Activated CD4-positive, alpha-beta T cell treated with anti-CD3 and anti-CD28 coated beads, Interleukin-2, amount 50 U/mL, for 4 hours (primary cell): ENCODE data around the gene PLEKHJ1.

ENCODE experiments used
- DNase-seq, 2 experiments: peaks; one replicate each; pipeline ENCODE4 v3.0.0-alpha.2; 2020

The PLEKHJ1 gene

DNA sequence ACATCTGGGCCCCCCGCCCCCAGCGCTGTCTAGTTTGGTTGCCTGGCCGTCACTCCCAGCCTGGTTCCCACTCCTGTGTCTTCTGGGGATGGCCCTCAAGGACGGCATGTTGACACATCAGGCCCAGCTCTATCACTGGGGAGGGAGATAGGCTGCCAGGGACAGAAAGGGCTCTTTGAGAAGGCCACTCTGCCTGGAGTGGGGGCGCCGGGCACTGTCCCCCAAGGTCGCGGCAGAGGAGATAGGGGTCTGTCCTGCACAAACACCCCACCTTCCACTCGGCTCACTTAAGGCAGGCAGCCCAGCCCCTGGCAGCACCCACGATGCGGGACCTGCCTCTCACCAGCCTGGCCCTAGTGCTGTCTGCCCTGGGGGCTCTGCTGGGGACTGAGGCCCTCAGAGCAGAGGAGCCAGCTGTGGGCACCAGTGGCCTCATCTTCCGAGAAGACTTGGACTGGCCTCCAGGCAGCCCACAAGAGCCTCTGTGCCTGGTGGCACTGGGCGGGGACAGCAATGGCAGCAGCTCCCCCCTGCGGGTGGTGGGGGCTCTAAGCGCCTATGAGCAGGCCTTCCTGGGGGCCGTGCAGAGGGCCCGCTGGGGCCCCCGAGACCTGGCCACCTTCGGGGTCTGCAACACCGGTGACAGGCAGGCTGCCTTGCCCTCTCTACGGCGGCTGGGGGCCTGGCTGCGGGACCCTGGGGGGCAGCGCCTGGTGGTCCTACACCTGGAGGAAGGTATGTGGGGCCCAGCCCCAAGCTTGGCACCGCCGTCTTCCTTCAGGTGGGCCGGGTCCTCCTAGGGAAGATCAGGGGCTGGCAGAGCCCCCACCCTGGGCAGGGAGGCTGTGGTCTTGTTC lies 13.1 kb upstream of the PLEKHJ1 start, which contains the start of gene AMH:
TSS of gene AMH (plus strand) at position 314 of the 857 bp plus-strand sequence. CDS start at position 324, 10 bp downstream.
- no peak for DNase-seq

DNA sequence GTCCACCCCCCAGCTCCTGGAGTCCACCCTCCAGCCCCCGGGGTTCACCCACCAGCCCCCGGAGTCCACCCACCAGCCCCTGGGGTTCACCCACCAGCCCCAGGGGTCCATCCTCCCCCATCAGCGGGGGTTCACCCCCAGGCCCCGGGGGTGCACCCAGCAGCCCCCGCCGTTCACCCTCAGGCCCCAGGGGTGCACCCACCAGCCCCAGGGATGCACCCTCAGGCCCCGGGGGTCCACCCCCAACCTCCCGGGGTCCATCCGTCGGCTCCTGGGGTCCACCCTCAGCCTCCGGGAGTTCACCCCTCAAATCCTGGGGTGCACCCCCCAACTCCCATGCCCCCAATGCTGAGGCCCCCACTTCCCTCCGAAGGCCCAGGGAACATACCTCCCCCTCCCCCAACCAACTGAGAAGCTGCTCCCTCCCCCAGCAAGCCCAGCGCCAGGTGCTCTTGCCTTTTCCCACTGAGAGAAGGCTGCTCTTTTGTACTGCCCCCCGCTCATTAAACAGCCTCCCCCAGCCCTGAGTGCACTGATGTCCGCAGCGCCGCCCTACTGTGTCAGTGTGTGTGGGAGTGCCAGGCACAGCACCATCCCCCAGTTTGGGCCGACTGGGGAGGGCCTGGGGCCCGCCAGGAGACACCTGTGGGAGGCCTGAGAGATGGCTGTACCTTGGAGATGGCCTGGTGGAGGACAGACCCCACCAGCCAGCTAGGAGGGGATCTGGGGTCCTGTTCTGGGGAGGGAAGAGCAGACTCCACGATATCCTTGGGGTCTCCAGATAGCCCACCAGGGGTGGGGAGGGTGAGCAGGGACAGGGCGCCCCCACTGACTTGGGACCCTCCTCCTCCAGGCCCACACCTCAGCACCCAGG lies 12.2 kb upstream of the PLEKHJ1 start:
- no peak for DNase-seq

DNA sequence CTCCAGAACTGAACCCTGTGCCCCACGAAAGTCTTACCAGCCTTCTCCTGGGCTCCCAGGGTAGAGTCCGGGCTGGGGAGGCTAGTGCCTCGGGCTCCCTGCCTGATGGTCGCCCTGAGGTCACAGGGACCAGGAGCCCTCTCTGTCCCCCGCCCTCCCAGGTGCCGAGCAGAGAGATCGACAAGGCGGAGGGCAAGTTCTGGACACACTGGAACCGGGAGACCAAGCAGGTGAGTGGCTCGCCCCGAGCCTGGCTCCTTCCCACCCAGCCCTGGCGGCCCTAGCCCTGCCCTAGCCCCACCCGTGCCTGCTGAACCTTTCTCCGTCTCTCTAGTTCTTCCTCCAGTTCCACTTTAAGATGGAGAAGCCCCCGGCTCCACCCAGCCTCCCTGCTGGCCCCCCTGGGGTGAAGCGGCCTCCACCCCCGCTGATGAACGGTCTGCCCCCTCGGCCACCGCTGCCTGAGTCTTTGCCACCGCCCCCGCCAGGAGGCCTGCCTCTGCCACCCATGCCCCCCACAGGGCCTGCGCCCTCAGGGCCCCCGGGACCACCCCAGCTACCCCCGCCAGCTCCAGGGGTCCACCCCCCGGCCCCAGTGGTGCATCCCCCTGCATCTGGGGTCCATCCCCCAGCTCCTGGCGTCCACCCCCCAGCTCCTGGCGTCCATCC lies 11.4 kb upstream of the PLEKHJ1 start:
- no peak for DNase-seq

DNA sequence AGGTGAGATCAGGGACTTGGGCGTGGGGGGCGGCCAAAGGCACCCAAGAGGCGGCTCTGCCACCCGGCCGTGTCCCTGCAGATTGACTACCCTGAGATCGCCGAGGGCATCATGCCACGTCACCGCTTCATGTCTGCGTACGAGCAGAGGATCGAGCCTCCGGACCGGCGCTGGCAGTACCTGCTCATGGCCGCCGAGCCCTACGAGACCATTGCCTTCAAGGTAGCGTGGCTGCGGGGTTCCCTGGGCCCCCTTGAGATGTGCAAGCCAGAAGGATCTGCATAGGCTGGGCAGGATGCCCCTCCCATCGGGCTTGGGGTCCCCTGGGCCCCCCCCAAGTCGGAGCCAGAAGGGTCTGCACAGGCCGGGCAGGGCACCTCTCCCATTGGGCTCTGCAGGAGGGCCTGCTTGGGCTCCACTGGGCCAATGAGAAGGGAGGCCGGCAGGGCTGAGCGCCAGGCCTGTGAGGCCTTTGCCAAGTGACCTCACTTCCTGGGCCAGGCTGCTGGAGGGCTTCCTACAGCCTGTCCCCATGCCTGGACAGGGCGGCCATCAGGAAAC lies 10.8 kb upstream of the PLEKHJ1 start:
- DNase-seq = no peak

DNA sequence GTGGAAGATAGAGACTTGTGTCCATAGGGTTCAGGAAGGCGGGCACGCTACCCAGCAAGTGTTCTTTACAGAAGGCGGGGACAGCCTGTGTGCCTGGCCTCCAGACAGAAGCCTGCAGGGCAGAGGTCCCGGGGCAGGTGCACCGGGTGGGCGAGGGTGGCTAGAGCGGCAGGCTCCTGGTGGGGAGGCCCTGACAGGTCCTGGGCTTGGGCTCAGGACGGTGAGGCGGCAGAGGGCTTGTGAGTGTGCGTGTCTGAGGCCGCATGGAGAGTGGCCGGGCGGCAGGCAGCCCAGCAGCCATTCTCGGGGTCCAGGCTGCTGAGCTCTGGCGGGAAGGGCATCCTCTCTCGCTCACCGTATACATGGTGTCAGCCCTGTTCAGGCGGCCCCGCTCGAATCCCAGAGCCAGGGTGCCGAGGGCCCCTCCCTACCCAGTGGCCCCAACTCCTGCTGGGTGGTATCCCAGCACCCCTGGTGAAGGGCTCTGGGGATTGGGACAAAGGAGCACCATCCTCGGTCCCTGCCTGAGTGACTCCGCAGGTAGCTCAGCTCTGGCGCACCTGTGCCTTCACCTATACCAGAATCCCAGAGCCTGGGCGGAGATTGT lies 10.0 kb upstream of the PLEKHJ1 start:
- DNase-seq = no peak

DNA sequence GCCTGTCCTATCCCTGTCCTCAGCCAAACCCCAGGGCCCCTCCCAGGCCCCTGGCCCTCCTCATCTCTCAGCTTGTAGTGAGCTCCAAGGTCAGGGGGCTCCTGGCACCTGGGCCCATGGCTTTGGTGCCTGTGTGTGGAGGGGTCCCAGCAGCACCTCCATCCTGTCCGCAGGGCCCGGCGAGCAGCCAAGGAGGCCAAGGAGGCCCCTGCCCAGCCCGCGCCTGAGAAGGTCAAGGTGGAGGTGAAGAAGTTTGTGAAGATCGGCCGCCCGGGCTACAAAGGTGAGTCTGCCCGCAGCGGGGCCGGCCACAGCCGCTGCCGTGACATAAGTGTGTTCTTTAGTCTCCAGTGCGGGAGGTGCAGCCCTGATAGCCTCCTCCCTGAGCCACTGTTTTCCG lies 9.1 kb upstream of the PLEKHJ1 start:
- DNase-seq = no peak

DNA sequence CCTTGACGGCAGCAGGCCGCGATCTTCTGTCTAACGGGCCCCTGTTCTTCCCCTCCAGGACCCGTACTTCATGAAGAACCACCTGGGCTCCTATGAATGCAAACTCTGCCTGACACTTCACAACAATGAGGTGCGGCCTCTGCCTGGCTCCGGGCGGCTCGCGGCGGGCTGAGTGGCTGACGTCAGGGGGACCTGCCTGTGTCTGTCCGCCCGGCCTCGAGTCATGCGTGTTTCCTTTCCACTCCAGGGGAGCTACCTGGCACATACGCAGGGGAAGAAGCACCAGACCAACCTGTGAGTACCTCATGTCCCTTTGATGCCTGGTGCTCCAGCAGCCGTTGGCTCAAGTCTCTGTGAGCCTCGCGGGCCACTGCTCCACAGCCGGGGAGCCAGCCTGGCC lies 8.4 kb upstream of the PLEKHJ1 start:
- DNase-seq = no peak

DNA sequence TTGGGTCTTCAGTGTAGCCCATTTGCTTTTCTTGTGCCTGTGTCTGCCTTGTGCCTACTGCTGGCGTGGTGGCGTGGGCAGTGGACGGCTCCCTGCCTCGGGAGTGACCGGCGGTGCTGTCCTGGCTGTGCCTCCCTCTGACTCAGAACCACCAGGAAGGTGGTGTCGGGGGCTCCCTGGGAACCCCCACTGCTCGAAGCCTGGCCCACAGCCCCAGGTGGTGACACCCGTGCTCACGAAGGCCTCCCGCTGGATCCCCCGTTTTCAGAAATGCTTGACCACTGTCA lies 7.9 kb upstream of the PLEKHJ1 start:
- no peak for DNase-seq

DNA sequence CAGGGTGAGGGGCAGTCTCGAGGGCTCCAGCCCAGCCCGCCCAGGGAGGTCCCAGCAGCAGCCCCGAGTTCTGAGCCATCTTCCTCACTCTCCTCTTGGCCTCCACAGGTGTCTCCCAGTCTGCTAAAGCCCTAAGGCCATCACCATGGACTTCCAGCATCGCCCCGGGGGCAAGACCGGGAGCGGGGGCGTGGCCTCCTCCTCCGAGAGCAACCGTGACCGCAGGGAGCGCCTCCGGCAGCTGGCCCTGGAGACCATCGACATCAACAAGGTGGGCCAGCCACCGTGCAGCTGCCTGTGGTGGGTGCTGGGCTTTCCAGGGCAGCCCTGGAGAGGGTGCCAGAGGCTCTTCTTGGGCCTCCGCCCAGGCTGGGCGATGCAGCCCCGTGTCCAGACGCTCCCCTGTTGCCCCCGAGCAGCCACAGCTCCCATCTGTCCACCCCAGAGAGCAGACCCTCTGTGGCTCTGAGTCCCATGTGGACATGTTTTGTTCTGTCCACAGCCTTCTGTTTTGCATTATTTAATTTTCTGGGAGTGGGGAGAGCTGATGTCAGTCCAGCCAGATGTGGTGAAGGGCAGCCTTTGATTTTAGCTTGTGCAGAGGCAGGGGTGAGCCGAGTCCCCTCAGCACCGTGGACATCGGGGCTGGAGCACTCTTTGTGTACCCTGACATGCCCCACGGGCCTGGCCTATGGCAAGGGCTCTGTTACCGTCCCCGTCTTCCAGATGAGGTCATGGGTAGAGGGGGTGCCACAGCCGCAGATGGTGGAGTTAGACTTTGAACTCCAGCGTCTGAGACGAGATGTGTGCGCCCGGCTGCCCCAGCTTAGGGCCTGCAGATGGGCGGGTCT lies 7.4 kb upstream of the PLEKHJ1 start:
- no peak for DNase-seq

DNA sequence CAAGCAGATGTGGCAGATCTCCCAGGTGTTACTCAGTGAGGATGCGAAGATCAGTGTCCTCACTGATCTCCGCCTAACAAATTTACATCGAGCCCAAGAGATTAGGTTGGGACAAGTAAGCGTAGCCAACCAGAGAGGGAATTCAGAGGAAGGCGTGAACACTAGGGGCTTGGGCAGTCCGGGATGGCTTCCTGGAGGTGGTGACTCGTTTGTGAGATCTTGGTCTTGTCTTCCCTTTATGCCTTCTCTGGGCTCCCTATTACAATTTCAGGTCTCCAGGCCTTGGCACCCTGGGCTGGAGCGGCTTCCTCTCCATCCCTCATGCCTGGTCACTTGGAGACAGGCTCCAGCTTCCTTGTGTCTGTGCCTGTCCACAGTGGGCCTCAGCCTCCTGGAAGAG lies 6.7 kb upstream of the PLEKHJ1 start:
- no peak for DNase-seq

DNA sequence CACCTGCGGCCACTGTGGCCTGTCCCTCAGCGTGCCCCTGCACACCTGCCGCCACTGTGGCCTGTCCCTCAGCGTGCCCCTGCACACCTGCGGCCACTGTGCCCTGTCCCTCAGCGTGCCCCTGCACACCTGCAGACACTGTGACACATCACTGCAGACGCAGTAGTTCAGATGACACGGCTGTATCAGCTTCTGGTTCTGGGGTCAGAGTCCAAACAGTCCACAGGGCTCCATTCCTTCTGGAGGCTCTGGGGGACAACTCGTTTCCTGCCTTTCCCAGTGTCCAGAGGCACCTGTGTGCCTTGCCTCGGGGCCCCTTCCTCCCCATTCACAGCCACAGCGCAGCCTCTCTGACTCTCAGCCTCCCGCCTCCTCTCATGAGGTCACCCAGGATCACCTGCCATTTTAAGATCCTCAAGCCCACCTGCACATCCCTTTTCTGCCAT lies 6.0 kb upstream of the PLEKHJ1 start:
- no peak for DNase-seq

DNA sequence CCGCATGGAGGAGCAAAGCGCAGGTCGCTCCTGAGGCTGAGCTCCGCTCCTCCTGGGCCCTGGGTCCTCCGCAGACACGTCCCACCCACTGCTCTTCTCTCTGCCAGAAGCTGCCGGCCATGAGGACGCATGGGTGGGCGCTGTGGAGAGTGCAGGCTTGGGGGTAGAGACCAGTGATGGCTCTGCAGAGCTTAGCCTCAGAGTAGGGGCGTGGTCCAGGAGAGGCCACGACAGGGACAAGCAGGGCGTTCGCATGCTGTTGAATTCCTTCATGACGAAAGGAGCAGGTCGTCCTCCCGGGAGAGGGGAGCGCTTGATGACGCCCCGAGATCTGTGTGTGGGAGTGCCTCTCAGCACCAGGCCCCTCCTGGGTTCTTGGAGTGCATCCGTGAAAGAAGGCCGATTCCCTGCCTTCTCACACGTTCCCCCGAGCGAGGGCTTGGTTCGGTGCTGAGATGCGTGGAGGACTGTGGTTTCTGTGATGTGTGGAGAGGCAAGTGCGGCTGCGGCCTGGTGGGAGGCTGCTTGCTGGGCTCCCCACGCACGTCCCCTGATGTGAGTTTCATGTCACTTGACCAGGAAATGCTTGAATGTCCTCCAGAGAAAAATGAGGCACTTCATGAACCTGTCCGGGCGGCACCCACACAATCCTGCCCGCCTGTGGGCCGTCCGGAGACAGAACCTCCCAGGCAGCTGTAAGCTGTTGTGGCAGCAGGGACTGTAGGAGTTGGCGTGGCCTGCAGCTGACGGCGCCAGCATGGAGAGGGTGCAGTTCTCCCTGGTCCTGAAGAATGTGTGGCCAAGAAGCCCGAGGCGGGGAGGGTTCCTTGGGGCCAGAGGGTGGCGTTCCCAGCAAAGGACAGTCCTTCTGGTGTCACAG lies 5.0 kb upstream of the PLEKHJ1 start:
- no peak for DNase-seq

DNA sequence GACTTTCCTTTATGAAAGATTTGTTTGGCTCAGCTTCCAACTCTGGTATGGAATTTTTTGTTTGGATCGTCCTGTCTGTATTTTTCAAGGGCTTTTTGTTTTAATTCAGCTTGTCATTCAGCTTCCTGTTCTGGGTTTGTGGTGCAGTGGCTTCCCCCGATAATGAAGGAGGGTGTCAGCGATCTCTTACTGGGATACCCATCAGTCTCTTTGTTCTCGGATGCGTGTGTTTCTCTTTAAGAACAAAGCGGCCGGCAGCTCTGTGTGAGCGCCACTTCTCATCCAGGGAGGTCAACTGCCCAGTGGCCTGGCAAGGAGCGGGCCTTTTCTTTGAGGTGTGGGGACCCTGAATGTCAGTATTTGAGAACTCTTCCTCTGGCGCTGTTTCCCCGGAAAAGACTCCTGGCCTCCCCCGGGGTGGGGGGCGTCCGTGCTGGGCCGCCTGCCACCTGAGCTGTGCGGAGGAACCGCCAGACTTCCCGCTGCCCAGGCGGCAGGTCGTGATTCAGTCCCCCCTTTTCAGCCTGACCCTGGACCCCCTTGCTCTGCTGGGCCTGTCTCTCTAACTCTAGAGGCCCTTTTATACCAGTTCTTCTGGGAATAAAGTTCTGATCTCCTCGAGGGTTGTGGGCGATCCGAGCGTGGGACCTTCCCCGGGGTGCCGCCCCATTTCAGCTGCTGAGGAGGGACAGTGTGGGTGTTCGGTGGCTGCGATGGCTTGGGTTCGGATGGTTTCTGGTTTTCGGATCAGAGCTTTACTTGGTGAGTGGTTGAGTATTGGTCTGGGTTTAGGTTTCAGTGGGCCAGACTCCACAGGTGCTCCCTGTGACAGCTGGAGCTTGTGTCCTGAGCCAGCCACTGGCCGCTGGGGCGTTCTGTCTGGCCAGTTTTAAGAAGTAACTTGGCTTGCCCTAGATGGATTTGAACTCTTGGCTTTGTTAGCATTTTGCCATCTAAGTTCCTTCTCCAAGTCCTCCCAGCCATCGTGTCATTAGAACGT lies 3.9 kb upstream of the PLEKHJ1 start:
- no peak for DNase-seq

DNA sequence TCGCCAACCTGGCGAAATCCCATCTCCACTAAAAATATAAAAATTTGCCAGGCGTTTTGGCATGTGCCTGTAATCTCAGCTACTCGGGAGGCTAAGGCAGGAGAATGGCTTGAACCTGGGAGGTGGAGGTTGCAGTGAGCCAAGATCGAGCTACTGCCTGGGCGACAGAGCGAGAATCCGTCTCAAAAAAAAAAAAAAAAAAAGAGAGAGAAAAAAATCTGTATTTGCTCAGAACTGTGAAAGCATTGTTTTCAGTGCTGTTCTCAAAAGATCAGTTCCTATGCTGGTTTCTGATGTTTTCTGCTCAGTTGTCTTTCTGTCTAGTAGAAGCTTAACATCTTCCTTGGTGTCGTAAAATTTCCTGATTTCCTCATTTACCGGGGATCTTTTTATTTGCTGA lies 3.0 kb upstream of the PLEKHJ1 start:
- DNase-seq = no peak

DNA sequence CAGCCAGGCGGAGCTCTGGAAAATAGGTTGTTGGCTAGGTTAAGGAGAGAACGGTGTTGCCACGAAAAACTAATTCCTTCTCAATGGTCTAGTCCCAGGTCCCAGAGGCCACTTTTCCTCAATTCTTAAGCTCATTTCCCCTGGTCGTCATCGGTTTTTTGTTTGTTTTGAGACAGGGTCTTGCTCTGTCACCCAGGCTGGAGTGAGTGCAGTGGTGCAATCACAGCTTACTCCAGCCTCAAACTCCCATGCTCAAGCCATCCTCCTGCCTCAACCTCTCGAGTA lies 1.7 kb upstream of the PLEKHJ1 start:
- DNase-seq = no peak

DNA sequence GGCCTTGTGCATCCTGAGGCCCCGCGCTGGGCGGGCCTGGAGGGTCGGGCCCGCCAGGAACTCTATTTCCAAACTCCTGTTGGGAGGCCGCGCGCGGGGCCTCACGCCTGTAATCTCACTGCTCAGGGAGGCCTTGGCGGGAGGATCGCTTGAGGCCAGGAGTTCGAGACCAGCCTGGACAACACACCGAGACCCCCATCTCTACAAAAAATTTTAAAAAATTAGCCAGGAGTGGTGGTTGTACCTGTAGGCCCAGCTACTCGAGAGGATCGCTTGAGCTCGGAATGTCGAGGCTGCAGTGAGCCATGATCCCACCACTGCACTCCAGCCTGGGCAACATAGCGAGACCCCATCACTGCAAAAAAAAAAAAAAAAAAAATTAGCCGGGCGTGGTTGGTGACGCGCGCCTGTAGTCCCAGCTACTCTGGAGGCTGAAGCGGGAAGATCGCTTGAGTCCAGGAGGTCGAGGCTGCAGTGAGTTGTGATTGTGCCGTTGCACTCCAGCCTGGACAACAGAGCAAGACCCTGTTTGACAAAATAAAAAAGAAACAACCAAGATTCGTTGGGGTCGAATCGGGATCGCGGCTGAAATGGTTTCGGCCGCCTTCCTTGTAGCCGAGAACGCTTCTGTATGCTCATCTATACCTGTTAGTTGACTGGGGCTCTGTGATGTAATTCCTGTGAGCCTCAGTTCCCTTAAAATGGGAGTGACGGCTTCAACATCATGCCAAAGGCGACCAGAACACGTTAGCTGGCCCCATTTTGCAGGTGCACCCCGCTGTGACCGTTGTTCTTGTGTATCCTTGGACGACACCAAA lies 1.1 kb upstream of the PLEKHJ1 start:
- DNase-seq = no peak

DNA sequence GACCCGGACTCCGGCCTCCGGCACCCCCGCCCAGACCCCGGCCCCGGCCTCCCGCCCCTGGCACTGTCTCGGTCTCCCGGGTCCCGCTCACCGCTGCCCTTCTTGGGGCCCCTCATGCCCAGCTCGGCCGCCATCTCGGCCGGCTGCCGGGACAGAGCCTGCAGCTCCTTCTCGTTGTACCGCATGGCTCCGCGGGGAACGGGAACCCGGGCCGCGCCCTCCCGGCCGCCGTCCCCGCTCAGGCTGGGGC lies 140 bp downstream of the PLEKHJ1 start:
- no peak for DNase-seq

DNA sequence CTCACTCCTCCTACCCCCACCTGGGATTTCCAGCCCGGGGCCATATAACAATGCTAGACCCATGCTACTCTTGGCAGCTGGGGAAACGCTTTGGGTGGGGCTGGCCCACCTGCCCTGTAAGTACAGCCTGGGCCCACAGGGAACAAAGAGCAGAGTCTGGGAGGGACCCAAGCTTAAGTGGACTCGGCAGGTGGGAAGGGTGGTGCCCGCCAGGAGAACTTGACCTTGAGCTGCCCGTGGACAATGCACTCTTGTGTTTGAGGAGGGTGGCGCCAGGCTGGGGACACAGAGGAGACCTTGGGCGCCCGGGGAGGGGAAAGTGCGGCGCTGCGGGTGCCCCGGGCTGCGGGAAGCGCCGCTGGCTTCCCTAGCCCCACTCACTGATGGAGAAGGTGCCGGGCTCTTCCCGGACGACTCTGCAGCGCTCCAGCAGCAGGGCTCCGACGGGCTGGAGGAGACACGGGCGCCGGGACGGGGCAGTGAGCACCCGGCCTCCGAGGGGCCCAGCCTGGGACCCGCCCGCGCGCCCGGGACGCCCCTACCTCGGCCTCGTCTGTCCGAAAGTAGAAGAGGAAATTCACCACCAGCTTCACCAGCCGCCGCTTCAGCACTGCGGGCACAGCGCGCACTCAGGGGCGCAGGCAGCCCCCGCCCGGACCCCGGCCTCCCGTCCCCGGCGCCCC lies 607 bp downstream of the PLEKHJ1 start:
- no peak for DNase-seq

DNA sequence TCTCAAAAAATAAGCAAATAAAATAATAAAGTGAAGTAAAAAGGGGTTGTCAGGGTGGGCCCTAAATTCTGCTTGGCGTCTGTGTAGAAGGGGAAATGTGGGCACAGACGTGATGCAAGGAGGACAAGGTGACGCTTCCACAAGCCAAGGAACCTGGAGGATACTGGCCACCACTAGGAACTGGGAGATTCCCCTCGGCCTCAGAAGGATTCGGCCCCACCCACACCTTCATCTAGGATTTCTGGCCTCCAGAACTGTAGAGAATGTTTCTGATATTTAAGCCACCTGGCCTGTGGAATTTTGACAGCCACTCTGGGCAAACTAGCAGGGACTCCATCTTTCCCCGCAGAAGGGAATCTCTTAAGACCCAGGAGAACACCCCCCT lies 1.1 kb downstream of the PLEKHJ1 start:
- DNase-seq = no peak
